NCI-H1694 (cell line): ENCODE measurements around the gene LRRK1.

Experiments used
- DNase-seq: peaks from one replicate; lab custom pipeline; 2025; lab: John Stamatoyannopoulos, UW

The LRRK1 gene

DNA sequence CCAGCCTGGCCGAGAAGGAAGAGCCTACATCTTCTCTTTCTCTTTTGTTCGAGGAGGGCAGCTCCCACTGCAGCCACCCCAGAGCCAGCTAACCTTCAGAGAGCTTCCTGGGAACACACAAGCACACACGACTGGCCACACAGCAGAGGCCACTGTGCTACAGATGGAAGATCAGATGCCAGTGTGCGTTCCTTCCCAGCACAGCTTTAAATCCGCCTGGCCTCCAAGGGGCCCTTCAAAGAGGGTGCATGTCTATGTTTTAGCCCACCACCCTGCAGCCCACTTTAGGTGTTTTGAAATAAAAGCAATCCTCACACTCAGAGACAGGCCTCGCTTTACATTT lies 27.2 kb upstream of the LRRK1 start:
- no peak for DNase-seq

DNA sequence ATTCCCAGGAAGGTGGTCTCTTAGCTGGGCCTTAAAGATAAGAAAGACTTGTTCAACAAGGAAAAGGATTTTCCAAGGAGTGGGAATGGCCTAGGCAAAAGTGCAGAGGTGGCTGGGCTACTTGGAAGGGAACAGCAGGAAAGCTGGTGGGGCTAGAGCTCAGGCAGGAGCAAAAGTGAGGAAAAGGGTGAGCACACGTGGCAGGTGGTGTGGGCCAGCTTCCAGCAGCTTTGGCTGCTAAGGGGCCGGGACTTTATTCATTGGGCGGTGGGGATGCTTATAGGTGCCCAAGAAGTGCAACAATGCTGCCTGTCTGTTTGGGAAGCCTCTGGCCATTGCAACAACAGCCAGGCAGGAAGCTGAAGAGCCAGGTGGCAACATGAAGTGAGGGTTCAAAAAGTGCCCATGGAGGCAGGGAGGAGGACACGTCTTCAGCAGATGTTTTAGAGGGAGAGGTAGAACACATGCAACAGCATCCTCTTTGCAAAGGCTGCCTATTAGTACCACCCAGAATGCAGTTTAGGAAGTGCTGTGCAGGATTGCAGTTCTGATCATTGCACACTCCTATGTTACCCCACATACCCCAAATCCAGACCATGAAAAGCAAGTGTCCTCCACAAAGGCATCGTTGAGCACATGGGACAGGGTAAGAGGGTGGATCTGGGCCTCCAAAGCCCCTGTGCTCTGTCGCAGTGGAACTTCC lies 25.7 kb upstream of the LRRK1 start:
- no peak for DNase-seq

DNA sequence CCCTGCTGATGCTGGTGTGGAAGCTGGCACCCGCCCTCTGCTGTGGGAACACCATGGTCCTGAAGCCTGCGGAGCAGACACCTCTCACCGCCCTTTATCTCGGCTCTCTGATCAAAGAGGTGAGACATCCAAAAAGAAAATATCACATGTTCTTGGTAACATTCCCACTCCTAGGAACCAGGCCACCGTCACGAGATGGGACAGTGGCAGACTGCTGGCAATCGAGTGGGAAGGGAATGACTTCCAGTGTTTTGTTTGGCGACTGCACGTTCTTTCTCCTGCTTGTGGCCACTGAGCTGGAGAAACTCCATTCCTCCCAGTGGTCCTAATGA lies 25.2 kb upstream of the LRRK1 start:
- no peak for DNase-seq

DNA sequence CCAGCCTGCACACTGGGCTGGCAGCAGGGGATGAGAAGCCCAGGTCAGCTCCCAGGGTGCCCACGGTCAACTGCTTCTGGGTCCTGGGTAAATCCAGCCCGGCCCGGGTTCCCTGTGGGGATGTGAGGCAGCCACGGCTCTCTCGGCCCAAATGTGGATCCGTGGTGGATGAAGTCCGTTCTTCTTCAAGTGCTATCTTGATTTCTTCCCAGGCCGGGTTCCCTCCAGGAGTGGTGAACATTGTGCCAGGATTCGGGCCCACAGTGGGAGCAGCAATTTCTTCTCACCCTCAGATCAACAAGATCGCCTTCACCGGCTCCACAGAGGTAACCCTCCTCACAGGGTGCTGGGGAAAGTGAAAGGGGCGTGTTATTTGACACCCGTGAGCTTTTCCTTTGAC lies 23.4 kb upstream of the LRRK1 start:
- no peak for DNase-seq

DNA sequence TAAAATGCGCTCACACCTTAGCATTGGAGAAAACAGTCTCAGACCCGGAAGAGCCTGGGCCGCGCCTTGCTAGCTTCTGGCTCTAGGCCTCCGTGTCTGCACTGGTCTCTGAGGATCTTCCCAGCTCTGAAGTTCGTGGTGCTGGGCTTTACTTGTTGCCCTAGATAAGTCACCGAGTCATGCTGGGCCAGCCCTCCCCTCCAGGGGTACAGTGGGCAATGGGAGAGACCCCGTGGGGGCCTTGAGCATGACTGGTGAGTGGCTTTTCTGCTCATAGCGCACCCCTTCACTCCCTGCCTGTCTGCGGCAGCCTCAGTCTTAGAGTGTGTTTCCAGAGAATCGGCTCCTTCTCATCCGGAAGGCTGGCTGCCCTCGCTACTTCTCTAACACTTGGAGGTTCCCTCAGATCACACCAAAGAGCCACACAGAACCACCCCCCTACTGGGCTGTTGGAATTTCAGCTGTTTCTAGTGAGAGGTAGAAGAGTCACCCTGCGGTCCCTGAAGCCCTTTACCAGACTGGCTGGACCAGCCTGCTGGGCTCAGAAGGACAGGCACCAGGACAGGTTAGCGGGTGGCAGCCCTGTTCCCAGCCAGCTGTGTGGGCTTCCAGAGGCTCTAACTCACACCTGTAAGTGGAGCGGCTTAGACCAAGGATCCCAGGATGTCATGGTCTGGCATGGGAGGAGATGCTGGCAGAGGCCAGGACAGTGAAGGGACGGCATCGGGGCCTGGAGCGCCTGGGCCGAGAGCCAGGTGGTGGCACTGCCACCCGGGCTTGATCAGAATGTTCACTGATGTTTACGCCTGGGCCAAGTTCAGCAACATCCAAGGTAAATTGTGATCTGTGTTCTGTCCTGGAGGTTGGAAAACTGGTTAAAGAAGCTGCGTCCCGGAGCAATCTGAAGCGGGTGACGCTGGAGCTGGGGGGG lies 21.7 kb upstream of the LRRK1 start:
- DNase-seq, result no peak

DNA sequence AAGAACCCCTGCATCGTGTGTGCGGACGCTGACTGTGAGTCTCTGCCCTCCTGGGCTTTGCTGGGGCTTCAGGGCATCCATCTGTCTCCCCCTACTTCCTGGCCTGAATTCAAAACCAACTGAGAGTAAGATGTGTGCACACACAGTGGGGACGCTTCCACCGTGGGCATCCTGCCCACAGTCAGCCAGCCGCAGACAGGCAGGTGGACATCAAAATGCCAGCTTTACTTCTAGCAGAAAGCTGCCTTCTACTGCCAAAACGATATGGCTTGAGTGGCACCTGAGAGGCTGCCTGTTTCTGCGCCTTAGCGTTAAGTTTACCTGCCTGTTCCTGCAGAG lies 21.0 kb upstream of the LRRK1 start:
- DNase-seq, result no peak

DNA sequence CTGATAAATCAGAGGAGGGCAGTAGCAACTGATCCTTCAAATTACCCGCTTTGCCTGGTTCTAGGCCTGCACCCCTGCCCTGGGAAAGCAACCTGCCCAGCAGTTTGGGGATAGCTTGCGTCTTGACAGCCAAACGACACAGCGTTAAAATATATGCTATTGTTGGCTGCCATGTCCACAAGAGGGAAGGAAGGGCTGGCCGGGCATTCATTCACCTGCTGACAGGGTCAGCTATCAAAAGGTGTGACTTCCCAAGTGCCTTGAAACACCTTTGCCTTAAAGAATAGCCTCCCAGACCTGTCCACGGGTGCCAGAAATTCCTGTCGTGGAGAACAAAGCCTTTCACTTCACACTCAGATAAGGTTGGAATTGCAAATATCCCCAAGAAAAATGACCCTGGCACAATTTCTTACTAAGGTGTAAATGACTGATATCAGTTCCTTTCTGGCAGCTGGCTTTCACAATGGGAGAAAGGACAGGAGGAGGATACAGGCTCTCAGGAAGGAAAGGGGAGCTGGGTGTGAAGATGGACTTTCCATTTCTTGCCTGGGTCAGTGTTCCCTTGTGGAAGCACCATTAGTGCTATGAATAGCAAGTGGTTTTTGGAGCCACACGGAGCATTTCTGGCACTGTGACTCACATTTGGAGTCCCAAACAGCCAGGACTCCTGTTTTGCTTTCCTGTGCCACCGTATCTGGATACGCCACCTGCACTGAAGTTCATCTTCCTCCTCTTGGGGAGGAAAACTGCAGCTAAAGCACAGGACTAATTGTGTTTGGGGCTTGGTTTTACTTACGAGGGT lies 20.3 kb upstream of the LRRK1 start:
- DNase-seq, result no peak

DNA sequence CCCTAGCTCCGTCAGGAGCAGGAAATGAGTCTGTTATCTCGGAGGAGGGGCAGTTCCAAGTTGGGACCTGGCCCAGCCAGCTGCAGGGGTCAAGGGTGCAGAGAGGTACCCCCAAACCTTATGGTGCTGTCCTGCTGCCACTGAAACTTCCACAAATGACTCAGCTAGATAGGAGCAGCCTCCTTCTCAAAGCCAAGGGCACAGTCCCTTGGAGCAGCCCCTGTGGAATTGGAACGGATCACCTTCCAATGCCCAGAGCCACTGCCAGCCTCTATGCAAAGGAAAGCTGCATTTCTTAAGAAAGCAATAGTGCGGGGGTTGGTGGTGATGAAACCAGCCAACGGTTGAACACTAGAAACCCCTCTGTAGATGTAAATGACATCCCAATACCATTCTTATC lies 19.6 kb upstream of the LRRK1 start:
- no peak for DNase-seq

DNA sequence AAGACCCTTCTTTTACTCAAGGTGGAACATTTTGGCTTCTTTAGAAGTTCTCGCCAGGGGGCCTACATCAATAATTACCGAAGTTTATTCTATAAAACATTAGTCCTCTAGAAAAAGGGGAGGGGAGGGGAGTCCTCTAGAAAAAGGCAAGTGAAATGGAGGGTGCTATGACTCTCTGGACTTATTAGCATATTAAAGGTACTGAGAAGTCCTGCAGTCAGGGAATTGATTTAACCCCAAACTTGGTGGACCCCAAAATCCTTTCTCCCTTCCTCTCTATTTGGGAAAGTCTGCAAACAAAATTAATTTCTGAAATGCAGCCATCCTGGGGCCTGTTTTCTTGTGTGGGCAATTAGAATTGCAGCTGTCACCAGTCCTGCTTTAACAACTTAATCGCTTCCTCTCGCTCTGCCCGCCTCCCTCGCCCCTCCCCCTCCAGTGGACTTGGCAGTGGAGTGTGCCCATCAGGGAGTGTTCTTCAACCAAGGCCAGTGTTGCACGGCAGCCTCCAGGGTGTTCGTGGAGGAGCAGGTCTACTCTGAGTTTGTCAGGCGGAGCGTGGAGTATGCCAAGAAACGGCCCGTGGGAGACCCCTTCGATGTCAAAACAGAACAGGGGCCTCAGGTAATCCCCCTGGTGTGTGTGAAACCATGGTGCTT lies 18.9 kb upstream of the LRRK1 start:
- no peak for DNase-seq

DNA sequence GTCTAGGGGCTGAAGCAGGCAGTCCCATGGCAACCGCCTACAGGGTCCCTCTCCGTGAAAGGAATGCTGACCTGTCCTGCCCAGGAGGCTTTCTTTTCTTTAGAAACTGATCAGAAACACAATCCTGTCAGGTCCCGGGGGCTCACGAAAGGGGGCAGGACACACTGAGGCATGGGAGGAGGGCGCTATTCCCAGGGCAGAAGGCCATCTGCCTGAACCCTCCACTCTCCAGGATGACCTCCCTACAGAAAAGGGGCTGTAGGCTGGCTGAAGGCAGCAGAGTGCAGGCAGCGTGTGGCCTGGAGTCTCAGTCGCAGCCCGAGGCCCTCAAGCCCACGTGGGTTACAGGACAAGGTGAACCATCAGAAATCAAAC lies 18.4 kb upstream of the LRRK1 start:
- no peak for DNase-seq

DNA sequence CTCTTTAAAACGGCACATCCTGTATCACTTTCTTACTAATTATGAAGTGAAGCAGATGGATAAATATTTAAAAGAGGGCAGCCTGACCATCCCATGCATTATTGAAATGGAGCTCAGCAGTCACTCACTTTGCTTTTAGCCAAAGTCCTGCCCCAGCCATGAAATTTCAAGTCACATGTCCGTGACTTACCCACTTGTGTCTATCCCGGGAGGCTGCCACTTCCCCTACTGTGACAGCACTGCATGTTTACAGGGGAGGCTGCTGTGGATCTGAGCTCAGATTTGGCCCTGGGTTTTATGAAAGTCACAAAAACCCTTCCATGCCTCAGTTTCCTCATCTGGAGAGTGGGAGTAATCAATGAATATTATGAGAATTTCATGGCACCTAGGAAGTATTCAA lies 17.9 kb upstream of the LRRK1 start:
- no peak for DNase-seq

DNA sequence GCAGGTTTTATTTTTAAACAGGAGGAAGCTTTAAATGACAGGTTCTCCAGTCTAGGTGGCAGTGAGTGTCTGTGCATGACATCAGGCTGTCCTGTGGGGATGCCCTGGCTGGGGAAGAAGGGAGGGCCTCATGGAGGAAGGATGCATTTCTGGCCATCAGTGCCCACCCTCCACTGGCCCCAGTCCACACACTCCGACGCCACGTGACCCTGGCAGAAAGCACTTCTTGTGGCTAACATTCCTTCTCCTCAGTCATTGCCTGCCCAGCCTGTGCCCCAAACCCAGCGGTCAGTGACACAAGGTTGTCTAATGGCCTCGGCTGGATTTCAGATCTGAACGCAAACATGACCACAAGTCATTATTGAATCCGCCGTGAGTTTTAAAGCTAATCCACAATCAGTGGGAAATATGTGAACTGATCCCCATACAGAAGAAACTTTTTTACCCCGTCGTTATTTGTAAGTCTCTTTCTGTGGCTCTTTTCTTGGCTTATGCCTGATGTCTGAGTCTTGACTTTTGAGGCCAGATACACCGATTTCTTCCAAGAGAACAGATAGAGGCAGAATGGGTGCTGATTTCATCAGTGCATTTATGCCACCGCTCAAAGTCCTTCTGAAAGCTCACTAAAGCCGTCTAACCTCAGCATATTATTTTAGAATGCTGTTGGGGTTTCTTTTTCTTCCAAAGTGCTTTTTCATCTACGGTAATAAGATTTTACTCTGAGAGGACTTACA lies 17.3 kb upstream of the LRRK1 start:
- no peak for DNase-seq

DNA sequence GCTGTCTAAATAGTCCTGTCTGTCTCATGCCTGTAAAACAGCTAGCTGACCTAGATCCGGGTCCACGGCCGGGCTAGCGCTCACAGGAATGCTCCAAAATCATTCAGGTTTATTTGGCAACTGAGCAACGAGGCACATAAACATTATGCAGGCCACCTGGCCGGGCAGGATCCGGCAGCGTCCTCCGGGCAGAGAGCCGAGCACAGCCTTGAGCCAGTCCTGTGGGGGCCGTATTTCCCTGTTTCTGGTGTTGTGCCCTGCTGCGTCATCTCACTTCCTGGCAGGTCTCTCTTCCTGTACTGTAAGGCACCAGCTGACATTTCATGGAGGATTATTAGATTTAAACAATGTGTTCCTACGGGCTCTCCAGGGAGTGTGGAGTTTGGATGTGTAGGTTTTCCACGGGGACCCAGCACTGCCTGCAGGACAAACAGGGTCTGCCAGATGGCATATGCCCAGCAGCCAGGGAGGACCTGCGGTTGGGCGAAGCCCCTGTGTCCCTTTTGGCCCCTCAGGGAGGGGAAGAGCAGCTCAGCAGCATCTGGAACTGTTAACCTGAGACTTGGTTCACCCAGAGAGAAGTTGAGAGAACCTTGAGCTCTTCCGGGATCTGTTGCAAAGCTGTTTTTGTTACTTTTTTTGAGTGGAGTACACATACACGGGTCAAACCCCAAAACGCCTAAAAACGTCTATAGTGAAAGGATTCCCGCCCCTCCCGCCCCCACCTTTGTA lies 16.6 kb upstream of the LRRK1 start:
- DNase-seq, result no peak

DNA sequence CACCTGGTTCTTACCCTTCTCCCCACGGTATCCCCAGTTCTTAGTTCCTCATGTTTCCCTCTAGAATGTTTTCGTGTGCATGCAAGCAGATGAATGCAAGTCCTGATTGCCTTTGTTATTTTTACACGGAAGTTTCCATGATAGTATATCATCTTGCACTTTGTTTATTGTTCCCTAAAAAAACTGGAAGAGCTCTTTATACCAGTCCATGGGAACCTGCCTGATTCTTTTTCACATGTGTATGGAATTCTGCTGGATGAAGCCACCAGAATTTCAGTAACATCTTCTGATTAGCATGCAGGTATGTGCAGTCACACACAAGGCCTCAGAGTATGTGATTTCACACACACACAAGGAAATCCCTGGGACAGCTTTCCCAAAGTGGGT lies 16.0 kb upstream of the LRRK1 start:
- no peak for DNase-seq

DNA sequence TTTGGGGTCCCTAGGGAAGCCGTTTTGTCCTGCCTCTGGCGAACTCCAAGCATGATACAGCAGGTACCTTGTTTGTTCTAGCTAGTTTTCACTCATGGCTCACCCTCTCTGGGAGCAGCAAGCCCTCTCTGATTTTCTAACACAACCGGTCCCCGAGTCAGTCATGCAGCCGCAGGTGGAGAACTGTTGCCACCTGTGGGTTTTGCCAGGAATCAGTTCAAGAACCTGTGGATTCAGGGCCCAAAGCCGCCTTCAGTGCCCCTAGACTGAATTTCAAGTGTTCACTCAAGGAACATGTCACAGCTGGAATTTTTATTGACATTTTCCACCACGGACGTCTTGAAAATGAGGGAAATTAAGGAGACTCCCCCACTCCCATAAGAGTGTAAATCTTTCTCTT lies 13.3 kb upstream of the LRRK1 start:
- no peak for DNase-seq

DNA sequence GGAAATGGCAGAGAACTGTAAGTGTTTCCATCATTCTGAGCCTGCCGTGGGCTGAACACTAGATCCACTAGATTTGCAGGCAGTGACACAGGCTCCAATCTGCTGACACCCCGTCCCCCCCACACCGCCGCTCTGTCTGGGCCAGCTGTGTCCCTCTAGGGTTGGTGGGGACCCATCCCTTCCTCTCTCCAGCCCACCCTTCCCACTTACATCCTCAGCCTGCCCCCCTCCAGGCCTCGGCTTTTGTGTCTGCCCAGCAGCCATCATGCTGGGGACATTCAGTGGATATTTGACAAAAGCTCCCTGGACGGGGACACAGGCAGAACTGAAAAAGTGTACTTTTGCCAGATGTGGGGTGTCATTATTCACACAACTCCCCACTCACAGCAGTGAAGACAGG lies 10.7 kb upstream of the LRRK1 start:
- no peak for DNase-seq

DNA sequence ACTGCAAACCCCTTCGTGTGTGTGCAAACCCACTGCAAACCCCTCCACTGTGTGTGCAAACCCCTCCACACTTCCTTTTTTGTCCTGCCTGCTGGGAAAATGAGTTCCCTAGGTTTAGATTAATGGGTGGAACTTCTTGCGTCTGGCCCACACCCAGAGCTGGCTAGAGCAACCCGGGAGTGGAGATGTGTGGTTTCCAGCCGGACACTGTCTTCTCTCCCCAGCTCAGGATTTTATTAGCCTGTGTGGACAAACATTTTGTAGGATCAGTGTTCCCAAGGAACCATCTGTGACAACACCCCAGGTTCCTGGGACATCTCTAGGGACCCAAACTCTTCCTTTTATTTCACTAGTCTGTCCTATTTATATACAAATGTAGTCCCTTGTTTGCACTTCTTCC lies 9.6 kb upstream of the LRRK1 start:
- DNase-seq, result no peak

DNA sequence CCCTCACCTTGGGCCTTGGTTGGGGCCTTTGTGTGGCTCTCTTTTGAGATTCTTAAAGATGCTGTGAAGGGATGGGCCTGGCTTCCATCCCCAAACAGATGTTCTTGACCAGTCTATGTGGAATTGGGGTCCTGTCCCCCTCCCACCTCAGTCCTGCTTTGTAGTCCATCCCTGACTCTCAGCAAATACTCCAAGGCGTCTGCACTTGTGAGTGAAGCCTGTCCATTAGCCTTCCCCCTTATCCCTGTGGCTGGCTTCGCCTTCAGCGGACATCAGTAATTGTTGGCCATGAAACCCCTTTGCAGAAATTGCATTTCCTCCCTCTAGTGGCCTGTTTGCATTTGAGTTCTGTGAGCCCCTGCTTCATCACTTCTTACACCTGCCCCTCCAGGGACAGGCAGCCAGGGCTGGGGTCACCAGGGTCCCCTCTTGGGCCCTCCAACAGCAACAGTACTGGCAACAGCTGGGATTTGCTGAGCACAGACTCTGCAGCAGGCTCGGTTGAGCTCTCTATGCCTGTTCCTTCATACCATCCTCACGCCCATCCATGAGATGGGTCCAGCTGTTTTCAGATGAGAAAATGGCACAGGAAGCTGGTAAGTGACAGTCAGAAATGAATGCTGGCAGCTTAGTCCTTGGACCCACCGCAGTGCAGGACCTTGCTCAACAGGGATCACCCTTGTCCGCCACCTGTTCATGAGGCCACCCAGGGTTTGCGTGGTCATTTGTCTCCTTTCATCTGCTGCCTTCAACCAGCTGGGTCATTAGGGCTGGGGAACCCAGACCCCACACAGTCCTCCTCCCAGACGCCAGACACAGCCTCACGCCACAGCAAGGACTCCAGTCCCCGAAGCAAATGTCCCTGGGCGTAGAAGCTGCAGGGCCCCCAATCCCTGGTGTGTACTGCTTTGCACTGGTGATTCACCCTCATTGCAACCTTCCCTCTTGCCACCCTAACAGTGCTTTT lies 8.9 kb upstream of the LRRK1 start:
- no peak for DNase-seq

DNA sequence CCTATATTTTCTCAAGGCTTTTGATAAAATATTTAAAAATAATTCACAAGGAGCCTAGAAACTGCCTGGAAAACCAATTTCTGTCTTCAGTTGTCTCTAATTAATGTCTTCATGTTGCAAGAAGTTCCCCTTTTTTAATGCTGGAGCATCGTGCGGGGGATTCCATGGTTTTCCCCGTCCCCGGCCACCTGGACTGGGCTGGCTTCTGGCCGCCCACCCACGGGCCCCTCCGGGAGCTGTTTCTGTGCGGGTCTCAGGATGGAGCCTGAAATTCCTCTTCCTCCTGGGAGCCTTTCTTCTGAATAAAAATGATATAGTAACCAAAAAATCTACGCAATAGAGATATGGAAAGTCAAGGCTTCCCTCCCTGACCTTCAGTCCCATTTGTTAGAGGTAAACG lies 8.1 kb upstream of the LRRK1 start:
- DNase-seq, result no peak

DNA sequence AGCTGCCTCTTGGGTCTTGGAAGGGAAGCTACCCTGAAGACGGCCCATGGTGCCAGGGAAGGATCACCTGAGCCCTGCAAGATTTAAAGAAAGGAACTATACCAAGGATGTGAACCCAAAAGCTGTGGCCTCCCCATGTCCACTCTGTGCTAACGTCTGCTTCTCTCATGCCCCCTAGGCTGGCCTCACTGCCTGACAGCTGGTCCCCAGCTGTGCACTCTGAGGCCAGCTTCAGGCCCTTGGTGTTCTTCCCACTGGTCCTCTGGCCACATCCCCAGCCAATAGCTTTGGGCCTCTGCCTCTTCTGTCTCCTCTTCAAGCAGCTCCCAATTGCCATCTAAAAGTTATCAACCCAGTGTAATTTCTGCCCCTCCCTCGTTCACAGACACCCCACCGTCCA lies 5.2 kb upstream of the LRRK1 start:
- DNase-seq, result no peak
